HG02588 (cell line): ENCODE measurements around the gene JMJD1C.
A peak's percentile ranks its signal among the peaks of the same experiment; 100 is the strongest.
"Not testable (repeated sequence)": the region's sequence is repeated elsewhere in the genome, so short reads cannot be mapped to it uniquely, and the experiment has no call there.

Source experiments
- ATAC-seq: cut with Tn5 transposase; IDR thresholded peaks from one replicate; pipeline ENCODE4 v1.9.1; 2021; ENCODE audit warnings: mild to moderate bottlenecking, moderate library complexity; ENCODE audit not compliant: unreplicated experiment

JMJD1C gene

DNA sequence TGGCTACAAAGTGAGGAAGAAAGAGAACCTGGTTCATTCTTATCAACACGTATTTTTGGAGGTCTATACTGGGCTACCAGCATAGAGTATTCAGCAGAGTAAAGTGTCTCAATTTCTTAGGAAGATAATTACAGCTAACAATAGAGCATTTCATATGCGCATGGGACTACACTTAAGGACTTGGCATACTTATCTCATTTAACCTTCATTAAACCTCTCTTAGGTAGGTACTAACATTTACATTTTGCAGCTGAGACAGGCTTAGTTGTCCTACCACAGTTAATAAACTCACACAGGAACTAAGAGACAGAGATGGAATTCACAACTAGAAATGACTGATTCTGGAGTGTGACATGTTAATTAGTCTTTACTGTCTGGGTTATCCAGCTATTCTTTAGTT is 266.1 kb downstream of the JMJD1C start:
- ATAC-seq = no peak

GRCh38 chr10:63197344-63198092 is 268.3 kb downstream of the JMJD1C start:
- no peak for ATAC-seq

DNA sequence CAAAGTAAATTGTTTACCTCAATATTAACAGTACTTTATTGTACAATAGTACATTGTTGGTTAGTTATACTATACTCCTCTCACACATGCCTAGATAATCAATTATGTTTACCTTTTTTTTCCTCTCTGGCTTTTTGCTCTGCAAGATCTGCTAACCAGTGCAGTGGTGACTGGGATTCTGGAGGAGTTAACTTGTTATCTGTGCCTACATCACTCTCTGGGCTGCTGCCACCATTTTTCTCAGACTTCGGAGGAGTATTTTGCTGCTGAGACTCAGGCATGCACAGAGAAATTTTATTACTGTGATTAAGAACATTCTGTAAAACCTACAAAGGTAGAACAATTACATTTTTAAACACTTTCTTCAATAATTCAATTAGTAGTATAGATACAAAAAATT is 273.0 kb downstream of the JMJD1C start:
- no peak for ATAC-seq

DNA sequence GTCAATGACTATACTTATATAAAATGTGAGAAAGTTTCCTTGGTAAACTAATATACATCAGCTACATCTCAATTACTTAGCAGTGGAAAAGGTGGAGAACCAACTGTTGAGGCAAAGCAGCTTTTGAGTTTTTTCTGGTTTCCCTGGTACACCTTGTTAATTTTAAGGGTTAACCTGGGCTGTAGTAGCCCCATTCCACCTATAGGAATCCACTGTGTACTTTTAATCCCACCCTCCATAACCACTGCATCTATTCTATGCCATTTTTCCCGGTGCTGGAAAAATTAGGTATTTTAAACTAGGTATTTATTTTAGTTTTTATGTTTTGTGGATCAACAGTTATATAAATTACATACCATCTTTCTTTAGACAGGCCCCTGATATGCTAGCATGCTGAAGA is 290.2 kb downstream of the JMJD1C start:
- ATAC-seq = no peak

GRCh38 chr10:63173468-63174232 is 292.1 kb downstream of the JMJD1C start:
- ATAC-seq = peak; percentile 98

- ATAC-seq = no peak
Observed at GRCh38 chr10:63171926-63172325, 293.9 kb downstream of the JMJD1C start.

DNA sequence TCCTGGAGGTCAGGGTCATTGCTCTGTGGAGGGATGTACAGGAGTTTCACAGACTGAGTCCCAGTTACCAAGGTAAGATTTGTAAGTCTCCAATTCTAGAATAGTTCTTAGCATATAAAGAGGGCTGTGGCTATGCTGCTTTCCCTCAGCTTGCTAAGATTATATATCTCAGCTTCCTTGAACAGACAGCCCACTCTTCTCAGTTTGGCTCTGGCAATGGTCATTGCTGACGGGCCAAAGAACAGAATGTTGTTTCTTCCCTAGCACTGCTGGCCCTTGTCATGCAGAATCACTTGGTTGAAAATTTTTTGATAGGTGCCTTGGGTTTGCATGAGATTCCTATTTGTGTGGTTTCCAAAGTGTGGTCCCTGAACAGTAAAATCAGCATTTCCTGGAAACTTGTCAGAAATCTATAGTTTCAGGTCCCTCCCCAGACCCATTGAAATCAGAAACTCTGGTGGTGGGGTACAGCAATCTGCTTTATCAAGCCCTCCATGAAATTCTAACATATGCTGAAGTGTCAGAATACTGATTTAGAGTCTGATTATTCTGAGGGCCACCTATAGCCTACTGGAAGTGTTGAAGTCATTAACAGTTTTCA is 294.4 kb downstream of the JMJD1C start:
- no peak for ATAC-seq

DNA sequence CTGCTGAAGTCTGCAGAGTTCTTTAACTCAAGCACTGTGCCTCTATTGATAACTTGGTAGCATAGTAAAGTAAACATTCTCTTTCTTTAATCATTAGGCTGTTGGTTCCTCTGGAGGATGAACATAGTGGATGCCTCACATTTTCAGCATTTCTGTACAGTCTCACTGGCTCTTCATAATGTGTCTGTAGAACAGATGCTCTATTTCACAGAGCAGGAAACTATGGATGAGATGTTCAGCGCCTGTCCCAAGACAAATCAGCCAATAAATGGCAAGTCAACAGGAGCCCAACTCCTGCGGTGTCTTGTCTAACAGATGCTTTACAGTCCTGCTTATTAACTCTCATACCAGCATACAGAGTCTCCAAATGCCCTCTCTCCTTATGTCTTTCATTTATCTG is 296.2 kb downstream of the JMJD1C start:
- ATAC-seq = no peak

- ATAC-seq = no peak
Observed at GRCh38 chr10:63168821-63169462, 296.8 kb downstream of the JMJD1C start.

GRCh38 chr10:63166742-63167258 is 299.0 kb downstream of the JMJD1C start:
- ATAC-seq = no peak

DNA sequence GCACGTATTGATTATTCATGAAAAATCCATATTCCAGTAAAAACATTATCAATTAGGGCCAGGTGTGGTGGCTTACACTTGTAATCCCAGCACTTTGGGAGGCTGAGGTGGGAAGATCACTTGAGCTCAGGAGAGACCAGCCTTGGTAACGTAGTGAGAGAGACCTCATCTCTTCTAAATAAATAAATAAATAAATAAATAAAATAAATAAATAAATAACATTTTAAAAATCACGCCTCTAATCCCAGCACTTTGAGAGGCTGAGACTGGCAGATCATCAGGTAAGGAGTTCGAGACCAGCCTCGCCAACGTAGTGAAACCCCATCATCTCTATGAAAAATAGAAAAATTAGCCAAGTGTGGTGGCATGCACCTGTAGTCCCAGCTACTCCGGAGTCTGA is 300.5 kb downstream of the JMJD1C start:
- no peak for ATAC-seq

DNA sequence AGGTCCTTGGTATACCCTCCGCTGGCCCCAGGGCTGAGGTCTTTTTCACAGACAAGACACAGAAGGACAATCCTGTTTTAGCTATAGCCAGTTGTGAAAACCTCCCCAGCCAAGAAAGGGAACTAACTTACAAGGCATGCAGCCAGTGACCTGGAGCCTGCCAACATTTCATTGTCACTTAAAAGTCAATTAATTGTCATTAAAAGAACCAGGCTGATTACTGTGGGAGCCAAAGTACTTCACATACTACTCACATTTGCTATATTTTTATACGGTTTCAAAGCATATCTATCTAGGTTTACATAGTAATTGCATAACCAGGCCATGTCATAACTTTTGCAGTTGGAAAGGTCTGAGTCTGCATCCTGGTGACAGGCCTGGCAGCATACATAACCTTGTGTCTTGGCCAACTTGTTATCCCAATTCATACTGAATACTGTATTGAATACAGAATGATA is 301.6 kb downstream of the JMJD1C start:
- ATAC-seq = no peak

GRCh38 chr10:63161592-63161991 is 304.2 kb downstream of the JMJD1C start:
- no peak for ATAC-seq

- ATAC-seq = peak; percentile 64
Observed at GRCh38 chr10:63157845-63158624, 307.7 kb downstream of the JMJD1C start.

- ATAC-seq = no peak
Observed at GRCh38 chr10:63156236-63156635, 309.5 kb downstream of the JMJD1C start.

DNA sequence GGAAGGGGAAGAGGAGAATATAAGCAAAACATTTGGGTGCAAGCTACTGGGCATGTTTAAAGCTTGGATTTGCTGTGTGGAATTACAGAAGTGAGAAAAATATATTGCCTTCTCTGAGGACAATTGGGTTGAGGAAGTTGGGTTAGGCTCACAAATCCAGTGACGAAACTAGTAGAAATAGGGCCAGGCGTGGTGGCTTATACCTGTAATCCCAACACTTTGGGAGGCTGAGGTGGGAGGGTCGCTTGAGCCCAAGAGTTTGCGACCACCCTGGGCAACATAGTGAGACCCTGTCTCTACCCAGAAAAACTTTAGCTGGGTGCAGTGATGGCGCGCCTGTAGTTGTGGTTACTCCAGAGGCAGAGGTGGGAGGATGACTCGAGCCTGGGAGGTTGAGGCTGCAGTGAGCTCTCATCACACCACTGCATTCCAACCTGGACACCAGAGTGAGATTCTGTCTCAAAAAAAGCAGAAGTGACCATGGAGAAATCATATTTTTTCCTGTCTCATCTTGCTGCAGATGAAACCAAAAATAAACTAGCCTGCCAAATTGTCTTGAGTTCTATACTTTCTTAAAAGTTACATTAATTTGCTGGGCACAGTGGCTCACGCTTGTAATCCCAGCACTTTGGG is 310.3 kb downstream of the JMJD1C start:
- no peak for ATAC-seq

DNA sequence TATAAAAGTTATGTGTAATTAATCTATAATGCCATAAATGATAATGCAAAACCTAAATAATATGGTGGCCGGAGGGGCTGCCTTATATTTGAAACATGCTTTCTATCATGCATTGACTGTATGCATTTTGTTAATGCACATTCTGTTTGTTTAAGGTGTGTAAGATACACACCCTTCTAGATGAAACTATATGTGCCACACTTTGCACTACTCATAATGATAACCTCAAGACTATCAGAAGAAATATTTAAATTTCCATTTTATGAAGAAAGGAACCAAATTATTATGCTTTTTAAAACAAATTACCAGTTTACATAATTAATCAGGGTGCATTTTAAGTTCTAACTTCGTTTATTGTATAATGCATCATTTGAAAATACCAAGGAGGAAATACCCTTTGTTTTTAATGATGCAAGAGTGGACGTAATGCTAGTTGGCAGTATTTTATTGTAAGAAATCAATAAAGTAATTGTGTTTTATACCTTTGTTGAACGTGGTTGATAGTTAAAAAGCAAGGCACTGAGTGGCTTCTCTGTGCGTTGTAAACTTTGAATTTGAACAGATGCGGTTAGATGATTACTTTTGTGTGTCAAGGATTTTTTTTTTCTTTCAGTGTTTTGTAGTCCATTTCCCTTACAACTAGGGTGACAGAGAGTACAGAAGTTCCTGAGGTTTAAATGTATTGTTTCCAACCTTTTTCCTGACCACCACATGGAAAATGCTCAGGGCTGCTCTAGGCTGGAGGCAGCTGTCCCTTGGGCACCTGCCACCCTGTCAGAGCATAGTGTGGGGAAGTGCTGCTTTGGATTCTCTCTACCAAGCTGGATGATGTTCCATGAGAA is 311.0 kb downstream of the JMJD1C start:
- ATAC-seq = no peak

DNA sequence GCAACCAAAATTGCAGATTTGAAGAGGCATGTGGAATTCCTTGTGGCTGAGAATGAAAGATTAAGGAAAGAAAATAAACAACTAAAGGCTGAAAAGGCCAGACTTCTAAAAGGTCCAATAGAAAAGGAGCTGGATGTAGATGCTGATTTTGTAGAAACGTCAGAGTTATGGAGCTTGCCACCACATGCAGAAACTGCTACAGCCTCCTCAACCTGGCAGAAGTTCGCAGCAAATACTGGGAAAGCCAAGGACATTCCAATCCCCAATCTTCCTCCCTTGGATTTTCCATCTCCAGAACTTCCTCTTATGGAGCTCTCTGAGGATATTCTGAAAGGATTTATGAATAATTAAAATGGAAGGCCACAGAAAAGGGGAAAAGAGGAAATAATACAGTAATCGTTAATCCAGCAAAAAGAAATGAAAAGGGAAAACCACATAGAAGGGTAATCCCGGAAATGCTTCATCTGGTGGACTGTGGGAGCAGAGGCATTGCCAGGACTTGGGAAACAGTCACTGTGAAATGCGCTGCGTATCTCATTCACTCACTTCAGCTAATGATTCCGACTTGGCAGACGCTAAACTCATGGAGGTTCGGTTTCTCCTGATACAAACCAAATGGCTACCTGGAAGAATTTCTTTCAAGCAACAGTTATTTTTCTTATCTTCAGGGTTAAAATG is 311.8 kb downstream of the JMJD1C start:
- not testable (repeated sequence) for ATAC-seq
